HFF-Myc (cell line): Measurements from ENCODE around the gene VGF.

Source experiments
- DNase-seq: peaks from one replicate; pipeline ENCODE4 v3.0.0-alpha.2; 2011; ENCODE audit warnings: low read depth; ENCODE audit errors: extremely low read depth
- H3K4me3 ChIP-seq: replicated peaks from 2 replicates; pipeline ENCODE4 v1.5.1; 2011; ENCODE audit warnings: low read depth, mild to moderate bottlenecking, control low read depth, low read length
- TF ChIP-seq, protein P1 (sequence below): IDR thresholded peaks from 2 replicates; pipeline ENCODE4 v1.5.1; 2012; ENCODE audit warnings: mild to moderate bottlenecking, low read depth, low read length, control low read depth; ENCODE audit errors: missing control alignments

The VGF gene

DNA sequence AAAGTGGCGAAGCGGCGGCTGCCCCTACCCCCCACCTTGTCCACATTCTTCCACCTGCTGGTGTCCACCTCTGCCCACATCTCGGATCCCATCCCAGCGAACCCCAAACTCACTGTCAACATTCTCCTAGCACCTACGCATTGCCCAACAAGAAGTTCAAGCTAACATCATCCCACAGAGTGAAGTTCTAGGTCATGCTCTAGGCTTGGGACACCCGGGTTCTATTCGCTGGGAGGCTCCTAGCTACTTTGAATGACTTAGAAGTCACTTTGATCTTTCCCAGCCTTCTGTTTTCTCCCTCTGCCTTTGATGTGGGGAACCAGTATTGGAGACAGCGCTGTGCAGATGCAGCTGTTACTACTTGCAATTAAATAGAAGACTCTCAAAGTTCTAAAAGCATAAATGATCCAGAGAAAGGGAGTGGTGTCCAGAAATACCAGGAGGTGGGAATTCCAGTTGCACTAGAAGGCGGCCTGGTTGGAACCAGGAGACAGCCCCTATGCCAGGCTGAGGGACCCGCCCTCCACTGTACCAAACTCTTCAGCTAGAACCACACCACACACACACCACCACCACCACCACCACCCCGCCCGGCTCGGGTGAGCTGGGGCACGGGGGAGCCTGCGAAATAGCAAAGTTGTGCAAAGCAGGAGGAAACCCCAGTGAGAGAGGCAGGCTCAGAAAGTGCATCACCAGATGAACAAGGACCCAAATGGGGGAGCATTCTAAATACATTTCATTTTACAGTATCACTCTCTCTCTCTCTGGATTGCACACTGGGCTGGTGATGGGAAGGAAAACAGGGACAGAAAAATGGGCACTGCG lies 5.5 kb upstream of the VGF start:
- H3K4me3 ChIP-seq: no peak overlapping the region
- TF ChIP-seq, protein P1, sequence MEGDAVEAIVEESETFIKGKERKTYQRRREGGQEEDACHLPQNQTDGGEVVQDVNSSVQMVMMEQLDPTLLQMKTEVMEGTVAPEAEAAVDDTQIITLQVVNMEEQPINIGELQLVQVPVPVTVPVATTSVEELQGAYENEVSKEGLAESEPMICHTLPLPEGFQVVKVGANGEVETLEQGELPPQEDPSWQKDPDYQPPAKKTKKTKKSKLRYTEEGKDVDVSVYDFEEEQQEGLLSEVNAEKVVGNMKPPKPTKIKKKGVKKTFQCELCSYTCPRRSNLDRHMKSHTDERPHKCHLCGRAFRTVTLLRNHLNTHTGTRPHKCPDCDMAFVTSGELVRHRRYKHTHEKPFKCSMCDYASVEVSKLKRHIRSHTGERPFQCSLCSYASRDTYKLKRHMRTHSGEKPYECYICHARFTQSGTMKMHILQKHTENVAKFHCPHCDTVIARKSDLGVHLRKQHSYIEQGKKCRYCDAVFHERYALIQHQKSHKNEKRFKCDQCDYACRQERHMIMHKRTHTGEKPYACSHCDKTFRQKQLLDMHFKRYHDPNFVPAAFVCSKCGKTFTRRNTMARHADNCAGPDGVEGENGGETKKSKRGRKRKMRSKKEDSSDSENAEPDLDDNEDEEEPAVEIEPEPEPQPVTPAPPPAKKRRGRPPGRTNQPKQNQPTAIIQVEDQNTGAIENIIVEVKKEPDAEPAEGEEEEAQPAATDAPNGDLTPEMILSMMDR: no peak
- no peak for DNase-seq

DNA sequence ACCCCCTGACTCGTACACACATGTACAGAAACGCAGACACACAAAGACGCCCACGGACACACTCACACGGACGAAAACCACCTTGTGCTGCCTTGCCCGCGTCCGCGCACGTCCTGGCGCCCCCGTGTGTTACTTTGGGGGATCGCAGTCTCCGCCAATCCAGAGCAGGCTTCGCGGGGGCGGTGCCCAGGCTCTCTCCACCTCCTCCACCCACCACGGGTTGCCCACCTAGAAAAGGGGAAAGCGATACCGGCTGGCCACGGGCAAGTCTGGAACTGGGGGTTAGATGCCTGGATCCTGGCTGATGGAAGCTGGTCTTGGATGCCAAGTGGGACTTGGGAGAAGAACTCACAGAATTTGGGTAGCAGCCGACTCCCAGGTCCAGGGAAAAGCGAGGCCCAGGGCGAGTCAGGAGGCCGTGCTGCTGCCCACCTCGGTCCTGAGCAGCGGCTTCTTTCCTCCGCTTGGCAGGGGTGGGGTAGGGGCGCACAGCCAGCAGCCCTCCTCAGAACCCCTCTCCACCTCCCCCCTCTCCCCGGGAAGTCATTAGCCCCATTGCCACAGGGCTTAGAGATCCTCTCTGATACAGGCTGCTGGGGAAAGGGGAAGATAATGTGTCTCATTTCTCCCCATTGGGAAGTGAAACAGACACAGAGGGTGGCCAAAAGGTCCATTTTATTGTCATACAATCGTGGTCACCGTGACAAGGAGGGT lies 4.6 kb upstream of the VGF start:
- DNase-seq: no peak
- TF ChIP-seq, protein P1: peak; percentile 95
- H3K4me3 ChIP-seq: peak overlapping the region; percentile 28

DNA sequence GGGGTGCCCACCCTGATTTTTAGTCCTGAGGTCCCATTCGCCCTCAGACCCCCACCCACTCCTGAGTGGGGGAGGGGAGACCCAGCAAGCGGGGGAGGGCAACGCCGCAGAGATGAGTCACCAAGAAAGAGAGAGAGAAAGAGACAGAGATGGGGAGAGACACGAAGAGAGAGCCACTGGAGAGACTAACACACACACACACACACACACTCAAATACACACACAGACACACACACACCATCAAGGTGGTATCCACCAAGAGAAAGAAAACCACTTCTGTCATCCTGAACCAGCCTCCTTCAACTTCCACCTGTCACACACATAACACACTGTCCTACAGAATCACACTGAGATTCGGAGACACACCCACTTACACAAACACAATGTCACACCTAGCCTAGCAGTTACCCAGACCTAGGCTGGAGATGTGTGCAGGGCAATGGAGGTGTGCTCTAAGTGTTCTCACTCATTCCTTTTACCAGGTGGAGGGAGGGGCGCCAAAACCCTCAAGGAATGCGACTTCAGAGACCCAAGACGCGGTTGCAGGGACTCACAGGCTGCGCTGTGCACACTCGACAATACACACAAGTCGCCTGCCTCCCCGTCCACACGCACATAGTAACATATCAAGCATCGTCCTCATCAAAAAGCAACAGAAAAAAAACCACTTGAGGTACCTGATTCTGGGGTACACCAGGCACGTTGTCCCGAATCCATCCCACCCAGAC lies 3.9 kb upstream of the VGF start:
- no peak for DNase-seq
- TF ChIP-seq, protein P1: no peak
- peak overlapping the region; percentile 28 for H3K4me3 ChIP-seq

DNA sequence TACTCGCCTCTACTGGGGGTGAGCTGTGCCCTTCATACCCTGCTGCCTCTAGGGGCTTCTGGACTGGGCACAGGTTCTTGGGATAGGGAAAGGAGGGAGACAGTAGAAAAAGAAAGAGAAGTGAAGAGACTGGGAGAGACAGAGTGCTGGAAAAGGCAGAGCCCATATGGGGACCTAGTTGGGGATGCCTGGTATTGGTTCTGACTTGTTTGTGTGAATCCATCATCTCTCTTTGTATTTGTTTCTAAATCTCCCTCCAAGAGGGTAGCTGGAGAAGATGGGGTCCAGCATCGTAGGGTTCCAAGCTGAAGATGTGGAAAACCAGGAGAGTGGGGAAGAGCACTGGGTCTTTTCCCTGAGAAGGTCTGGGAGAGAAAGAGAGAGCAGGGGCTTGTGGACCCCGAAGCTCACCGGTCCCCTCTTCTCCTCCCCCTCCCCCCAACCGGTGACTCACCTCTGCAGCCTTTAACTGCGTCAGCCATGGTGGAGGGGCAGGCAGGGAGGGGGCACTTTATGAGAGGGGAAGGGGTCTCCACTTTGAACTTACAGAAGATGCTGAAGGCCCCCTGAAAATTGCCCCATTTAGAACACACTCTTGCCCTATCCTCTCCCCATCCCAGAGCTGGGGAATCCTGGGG lies 3.2 kb upstream of the VGF start:
- DNase-seq: no peak
- peak overlapping the region; percentile 1; the same call in 1 of the 2 replicates for H3K4me3 ChIP-seq
- TF ChIP-seq, protein P1: no peak

DNA sequence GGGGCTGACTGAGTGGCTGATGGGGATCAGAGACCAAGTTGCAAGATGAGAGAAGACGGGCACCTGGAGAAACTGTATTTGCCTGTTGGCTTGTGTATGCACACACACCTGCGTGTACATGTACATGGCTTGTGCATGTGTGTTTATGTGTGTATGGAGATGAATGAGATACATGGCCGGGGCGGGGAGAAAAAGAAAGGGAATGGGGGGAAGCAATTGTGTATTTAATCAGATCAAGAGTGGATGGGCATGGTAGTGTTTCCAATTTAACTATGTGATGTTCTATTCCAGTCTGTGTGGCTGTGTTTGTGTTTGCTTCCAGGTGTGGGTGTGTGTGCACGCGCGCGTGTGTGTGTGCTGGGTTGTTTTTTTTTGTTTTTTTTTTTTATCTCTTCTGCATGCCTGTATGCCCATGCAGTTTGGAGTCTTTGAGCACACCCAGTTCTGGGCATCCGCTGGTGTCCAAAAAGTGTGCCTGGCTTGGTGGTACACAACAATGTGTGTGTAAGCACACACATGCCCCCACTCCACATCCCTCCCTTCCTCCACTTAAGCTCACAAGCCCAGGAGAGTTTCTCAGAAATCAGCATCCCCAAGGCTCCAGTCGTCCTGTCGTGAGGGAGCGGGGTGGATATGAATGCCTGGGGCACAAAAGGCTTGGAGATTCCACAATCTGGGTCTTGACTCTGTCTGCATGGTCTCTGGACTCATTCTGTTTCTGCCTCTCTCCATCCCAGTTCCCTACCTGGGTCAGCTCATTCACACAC lies 2.5 kb upstream of the VGF start:
- TF ChIP-seq, protein P1: no peak
- DNase-seq: no peak

More for the DNA sequence above, 2.5 kb upstream of the VGF start:
- H3K4me3 ChIP-seq: peak overlapping the region; percentile 54
